Suprapubic skin (tissue), 3 donors: ENCODE data around the gene RNF17.

Experiments used
- CTCF ChIP-seq, 2 donors: fragments of 200-600 bp in 1 of 2; fragments of 450-650 bp in 1 of 2; sonication (generic) in 1 of 2; IDR thresholded peaks; one replicate each; pipeline ENCODE4 v1.5.1; 2016 to 2019; ENCODE audit warnings: antibody characterized with exemption in 2 of 2, mild to moderate bottlenecking in 1 of 2, moderate library complexity in 1 of 2
- POLR2A ChIP-seq, 2 donors: fragments of 450-650 bp; IDR thresholded peaks; one replicate each; pipeline ENCODE4 v1.6.1; 2017; ENCODE audit warnings: antibody characterized with exemption in 2 of 2, mild to moderate bottlenecking in 2 of 2, moderate library complexity in 2 of 2

DNA sequence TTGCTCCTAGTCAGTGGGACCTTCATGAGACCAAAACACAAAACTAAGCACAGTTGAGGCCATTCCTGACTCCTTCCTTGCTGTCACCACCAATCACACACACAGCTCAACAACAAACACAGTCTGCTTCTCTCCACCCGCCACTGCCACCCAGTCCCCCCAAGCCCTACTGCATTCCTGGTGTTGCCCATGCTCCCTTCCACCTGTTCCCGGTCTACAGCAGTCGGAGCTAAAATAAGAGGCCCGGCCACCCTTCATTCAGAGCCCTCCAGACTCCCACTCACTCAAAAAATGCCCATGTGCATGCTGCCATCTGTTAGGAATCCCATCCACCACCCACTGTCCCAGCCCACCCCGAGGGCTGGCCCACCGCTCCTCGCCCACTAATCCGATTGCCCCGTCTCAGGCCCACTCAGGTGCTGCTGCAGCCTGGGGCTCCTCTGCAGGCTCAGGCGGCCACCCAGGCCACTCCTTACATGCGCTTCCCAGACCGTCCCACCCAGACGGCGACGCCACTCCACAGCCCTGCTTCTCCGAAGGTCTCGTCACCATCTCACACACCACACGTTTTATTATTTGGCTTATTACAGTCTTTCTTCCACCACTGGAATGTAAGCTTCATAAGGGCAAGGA is 127.6 kb downstream of the RNF17 start:
- TF ChIP-seq CTCF (IDR thresholded peaks at IDR 0.05), result no peak
- TF ChIP-seq POLR2A (IDR thresholded peaks at IDR 0.05), result no peak
